Gastrocnemius medialis (tissue), 4 donors: ENCODE data around the gene HSD17B13.

ENCODE experiments used
- POLR2A ChIP-seq, 2 donors: fragments of 450-650 bp; IDR thresholded peaks; one replicate each; pipeline ENCODE4 v1.6.1; 2017; ENCODE audit warnings: antibody characterized with exemption in 2 of 2, mild to moderate bottlenecking in 2 of 2, moderate library complexity in 2 of 2
- TF ChIP-seq, protein P1 (sequence below), 5 experiments: fragments of 450-650 bp in 3 of 5; fragments of 200-600 bp in 2 of 5; sonication (generic) in 2 of 5; IDR thresholded peaks in 4 of 5; conservative IDR thresholded peaks in 1 of 5; 1 replicate in 4 of 5; 2 replicates in 1 of 5; pipeline ENCODE4 v1.5.1; 2016 to 2019; ENCODE audit warnings: antibody characterized with exemption in 5 of 5, mild to moderate bottlenecking in 3 of 5, moderate library complexity in 3 of 5

DNA sequence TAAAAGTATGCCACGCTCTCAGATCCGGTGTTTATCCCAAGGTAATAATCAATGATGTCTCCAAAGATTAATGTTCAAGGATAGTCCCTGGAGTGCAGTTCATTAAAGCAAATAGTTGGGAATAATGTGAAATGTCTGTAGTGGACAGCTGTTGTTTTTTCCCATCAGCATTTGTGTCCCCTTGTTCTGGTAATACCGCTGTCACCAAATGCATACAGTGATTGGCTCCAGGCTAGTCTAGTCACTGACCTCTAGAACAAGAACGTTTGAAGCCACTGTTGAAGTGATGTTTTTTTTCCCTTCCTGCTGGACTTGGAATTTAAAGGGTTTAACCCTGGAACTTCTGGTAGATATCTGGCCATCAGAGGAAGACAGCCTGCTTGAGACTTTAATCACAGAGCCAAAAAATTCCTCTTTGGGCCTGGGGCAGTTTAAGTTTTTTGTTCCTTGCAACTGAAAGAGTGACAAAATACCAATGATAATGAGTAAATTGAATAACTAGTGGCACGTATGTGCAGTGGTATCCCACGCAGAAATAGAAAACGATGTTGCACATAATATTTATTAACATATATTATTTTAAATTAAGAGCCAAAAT is 37.8 kb upstream of the HSD17B13 start:
- TF ChIP-seq, protein P1, sequence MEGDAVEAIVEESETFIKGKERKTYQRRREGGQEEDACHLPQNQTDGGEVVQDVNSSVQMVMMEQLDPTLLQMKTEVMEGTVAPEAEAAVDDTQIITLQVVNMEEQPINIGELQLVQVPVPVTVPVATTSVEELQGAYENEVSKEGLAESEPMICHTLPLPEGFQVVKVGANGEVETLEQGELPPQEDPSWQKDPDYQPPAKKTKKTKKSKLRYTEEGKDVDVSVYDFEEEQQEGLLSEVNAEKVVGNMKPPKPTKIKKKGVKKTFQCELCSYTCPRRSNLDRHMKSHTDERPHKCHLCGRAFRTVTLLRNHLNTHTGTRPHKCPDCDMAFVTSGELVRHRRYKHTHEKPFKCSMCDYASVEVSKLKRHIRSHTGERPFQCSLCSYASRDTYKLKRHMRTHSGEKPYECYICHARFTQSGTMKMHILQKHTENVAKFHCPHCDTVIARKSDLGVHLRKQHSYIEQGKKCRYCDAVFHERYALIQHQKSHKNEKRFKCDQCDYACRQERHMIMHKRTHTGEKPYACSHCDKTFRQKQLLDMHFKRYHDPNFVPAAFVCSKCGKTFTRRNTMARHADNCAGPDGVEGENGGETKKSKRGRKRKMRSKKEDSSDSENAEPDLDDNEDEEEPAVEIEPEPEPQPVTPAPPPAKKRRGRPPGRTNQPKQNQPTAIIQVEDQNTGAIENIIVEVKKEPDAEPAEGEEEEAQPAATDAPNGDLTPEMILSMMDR (IDR thresholded peaks at IDR 0.05 in 4 of 5, conservative IDR thresholded peaks at IDR 0.05 in 1 of 5): no peak
- TF ChIP-seq POLR2A (IDR thresholded peaks at IDR 0.05): no peak
